ENCODE measurements around the gene DIAPH3. TPM values are rescaled to one million over a fixed set of nuclear protein-coding genes. Genes with fewer than 3 reads are reported as not detected.

The DIAPH3 gene
- polyA plus RNA-seq, 1 of the 3 experiments (the other 2 are of a cell fraction), result 5.4 TPM

- TF ChIP-seq MEF2A (IDR thresholded peaks at IDR 0.05; ENCODE audit: borderline replicate concordance, low read depth), result no peak
- TF ChIP-seq ELF1 (IDR thresholded peaks at IDR 0.05), result no peak
- no peak for TF ChIP-seq FOXM1 (IDR thresholded peaks at IDR 0.05; ENCODE audit: low read depth)
- TF ChIP-seq NFIC (IDR thresholded peaks at IDR 0.05; ENCODE audit: borderline replicate concordance), result no peak
- no peak for TF ChIP-seq ZBTB33 (IDR thresholded peaks at IDR 0.05; ENCODE audit: borderline replicate concordance, low read depth)
- TF ChIP-seq MAX (IDR thresholded peaks at IDR 0.05; ENCODE audit: low read depth), result no peak
- no peak for TF ChIP-seq RCOR1 (IDR thresholded peaks at IDR 0.05; ENCODE audit: low read length)
- TF ChIP-seq CTCF (IDR thresholded peaks at IDR 0.05), result no peak
- TF ChIP-seq SMC3 (IDR thresholded peaks at IDR 0.05; ENCODE audit: low read depth, low read length), result no peak
- no peak for TF ChIP-seq IRF3 (IDR thresholded peaks at IDR 0.05; ENCODE audit: low read depth, low read length)
- no peak for TF ChIP-seq POLR2AphosphoS5 (IDR thresholded peaks at IDR 0.05; ENCODE audit: low read depth, low read length)
- no peak for TF ChIP-seq USF2 (IDR thresholded peaks at IDR 0.05; ENCODE audit: borderline replicate concordance, low read depth, low read length)
- no peak for TF ChIP-seq NRF1 (IDR thresholded peaks at IDR 0.05; ENCODE audit: low read depth, low read length)
- no peak for TF ChIP-seq RXRA (IDR thresholded peaks at IDR 0.05; ENCODE audit: borderline replicate concordance, low read depth)
- Histone ChIP-seq H3K9me2 (no peaks in the 10 kb centered on the region), H3K9ac (no peak overlapping the region), H2AFZ (ENCODE audit: low read depth) (no peak overlapping the region), H4K20me1 (ENCODE audit: insufficient read depth) (no peaks in the 10 kb centered on the region), H3K4me3 (ENCODE audit: low read depth in 2 of 2, low read length in 1 of 2) (no peak overlapping the region), H3K27me3 (ENCODE audit: insufficient read depth) (no peaks in the 10 kb centered on the region), H3K4me1 (ENCODE audit: control insufficient read depth in 1 of 2, insufficient read depth in 2 of 2, low read depth in 1 of 2, low read length in 1 of 2) (no peaks in the 10 kb centered on the region), H3K9me3 (no peaks in the 10 kb centered on the region), H3K36me3 (replicated peaks in 1 of 2; ENCODE audit: control insufficient read depth in 1 of 2, insufficient read depth in 2 of 2, low read length in 1 of 2) (peaks cover 6 to 24% of the 10 kb centered on the region in 2 experiments), H3K79me2 (ENCODE audit: insufficient read depth) (no peaks in the 10 kb centered on the region), H3K4me2 (no peak overlapping the region), H3F3A (replicated peaks; ENCODE audit: insufficient read depth) (peaks cover 14% of the 10 kb centered on the region), H3K27ac (ENCODE audit: low read depth in 2 of 2, low read length in 1 of 2) (no peak overlapping the region)
- DNase-seq, result no peak
- POLR2A ChIA-PET, result no interaction called here
- CTCF ChIA-PET, result interaction anchor here (1.2 to 1.4 kb wide), 2 partner anchors 13 to 18 kb away, joined by 3 read pairs; no protein-coding TSS in a partner anchor
- WGBS (ENCODE audit: low lambda C conversion rate), result 94% methylated on average over 1 of the region's 1 CpG
Measured at GRCh38 chr13:59924256-59924655, 239.5 kb downstream of the DIAPH3 start.

Data from SK-N-SH (cell line).